Activated T-helper 9 cell treated with anti-CD3 and anti-CD28 coated beads, Interleukin-2, amount 50 U/mL, for 16 hours (primary cell): ENCODE data around the gene KIF1C.
A peak's percentile ranks its signal among the peaks of the same experiment; 100 is the strongest.
"Not testable (repeated sequence)": the region's sequence is repeated elsewhere in the genome, so short reads cannot be mapped to it uniquely, and the experiment has no call there.

Experiments used
- DNase-seq: peaks from one replicate; pipeline ENCODE4 v3.0.0-alpha.2; 2020; ENCODE audit warnings: low read depth

KIF1C gene

GRCh38 chr17:5002121-5002788, 4.5 kb downstream of the KIF1C start:
- no peak for DNase-seq

- DNase-seq: no peak
Measured at GRCh38 chr17:5003214-5003867, 5.6 kb downstream of the KIF1C start.

GRCh38 chr17:5011928-5012327, 14.2 kb downstream of the KIF1C start:
- no peak for DNase-seq

- no peak for DNase-seq
Measured at GRCh38 chr17:5014357-5014756, 16.6 kb downstream of the KIF1C start.

GRCh38 chr17:5019475-5019956, 21.8 kb downstream of the KIF1C start:
- DNase-seq: no peak

GRCh38 chr17:5020502-5021023, 22.8 kb downstream of the KIF1C start:
- no peak for DNase-seq

- no peak for DNase-seq
Measured at GRCh38 chr17:5022171-5022711, 24.5 kb downstream of the KIF1C start.

GRCh38 chr17:5023588-5024147, 25.9 kb downstream of the KIF1C start:
- no peak for DNase-seq

GRCh38 chr17:5024604-5025003, 26.9 kb downstream of the KIF1C start:
- DNase-seq: no peak

- DNase-seq: no peak
Measured at GRCh38 chr17:5027299-5027698, 29.5 kb downstream of the KIF1C start.

GRCh38 chr17:5027916-5028315, 30.2 kb downstream of the KIF1C start:
- no peak for DNase-seq

- not testable (repeated sequence) for DNase-seq
Measured at GRCh38 chr17:5030168-5030567, 32.4 kb downstream of the KIF1C start.

GRCh38 chr17:5031365-5032082, 33.8 kb downstream of the KIF1C start:
- peak; percentile 74 for DNase-seq

GRCh38 chr17:5032865-5033264, 35.1 kb downstream of the KIF1C start:
- no peak for DNase-seq

GRCh38 chr17:5033352-5034015, 35.7 kb downstream of the KIF1C start:
- no peak for DNase-seq

GRCh38 chr17:5034063-5034462, 36.3 kb downstream of the KIF1C start:
- no peak for DNase-seq

GRCh38 chr17:5034651-5035050, 36.9 kb downstream of the KIF1C start:
- DNase-seq: no peak

GRCh38 chr17:5035315-5035714, 37.6 kb downstream of the KIF1C start, which contains the start of gene SLC52A1:
SLC52A1 (minus strand) TSS chr17:5035426; CDS start chr17:5034606, 820 bp downstream.
- DNase-seq: no peak

GRCh38 chr17:5042157-5043022, 44.6 kb downstream of the KIF1C start:
- peak; percentile 23 for DNase-seq

GRCh38 chr17:5043524-5043923, 45.8 kb downstream of the KIF1C start:
- no peak for DNase-seq

- DNase-seq: no peak
Measured at GRCh38 chr17:5044630-5045029, 46.9 kb downstream of the KIF1C start.
